Measurements from ENCODE around the gene SELENON.

SELENON gene, protein sequence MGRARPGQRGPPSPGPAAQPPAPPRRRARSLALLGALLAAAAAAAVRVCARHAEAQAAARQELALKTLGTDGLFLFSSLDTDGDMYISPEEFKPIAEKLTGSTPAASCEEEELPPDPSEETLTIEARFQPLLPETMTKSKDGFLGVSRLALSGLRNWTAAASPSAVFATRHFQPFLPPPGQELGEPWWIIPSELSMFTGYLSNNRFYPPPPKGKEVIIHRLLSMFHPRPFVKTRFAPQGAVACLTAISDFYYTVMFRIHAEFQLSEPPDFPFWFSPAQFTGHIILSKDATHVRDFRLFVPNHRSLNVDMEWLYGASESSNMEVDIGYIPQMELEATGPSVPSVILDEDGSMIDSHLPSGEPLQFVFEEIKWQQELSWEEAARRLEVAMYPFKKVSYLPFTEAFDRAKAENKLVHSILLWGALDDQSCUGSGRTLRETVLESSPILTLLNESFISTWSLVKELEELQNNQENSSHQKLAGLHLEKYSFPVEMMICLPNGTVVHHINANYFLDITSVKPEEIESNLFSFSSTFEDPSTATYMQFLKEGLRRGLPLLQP

DNA sequence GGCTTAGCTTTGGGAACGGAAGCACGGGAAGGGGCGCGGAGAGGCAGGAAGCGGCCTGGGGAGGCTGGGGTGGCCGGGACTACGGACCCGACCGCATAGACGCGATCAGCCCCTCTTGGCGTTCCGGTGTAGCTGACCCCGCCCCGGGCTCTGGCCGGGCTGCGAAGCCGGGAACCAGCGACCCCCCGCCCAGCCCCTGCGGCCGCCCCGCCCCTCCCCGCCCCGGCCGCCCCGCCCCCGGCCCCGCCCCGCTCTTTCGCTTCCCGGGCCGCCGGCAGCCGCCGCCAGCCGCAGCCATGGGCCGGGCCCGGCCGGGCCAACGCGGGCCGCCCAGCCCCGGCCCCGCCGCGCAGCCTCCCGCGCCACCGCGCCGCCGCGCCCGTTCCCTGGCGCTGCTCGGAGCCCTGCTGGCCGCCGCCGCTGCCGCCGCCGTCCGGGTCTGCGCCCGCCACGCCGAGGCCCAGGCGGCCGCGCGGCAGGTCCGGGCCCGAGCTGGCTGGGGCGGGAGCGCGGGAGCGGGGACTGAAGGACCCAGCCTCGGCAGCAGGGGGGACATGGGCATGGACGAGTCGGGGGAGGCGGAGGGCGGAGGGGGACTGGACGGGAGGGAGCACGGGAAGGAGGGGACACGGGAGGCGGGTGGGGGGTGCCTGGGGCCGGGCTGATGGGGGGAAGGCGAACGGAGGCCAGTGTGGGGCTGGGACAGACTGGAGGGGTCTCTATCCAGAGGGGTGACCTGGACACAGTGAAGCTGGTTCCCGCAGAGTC, at the start of gene SELENON:
Gene SELENON (plus strand): TSS at position 259 of the 768 bp plus-strand sequence. CDS start 38 bp downstream, at position 297.
- DNase-seq (ENCODE audit: low spot score) = peak; percentile 94

DNA sequence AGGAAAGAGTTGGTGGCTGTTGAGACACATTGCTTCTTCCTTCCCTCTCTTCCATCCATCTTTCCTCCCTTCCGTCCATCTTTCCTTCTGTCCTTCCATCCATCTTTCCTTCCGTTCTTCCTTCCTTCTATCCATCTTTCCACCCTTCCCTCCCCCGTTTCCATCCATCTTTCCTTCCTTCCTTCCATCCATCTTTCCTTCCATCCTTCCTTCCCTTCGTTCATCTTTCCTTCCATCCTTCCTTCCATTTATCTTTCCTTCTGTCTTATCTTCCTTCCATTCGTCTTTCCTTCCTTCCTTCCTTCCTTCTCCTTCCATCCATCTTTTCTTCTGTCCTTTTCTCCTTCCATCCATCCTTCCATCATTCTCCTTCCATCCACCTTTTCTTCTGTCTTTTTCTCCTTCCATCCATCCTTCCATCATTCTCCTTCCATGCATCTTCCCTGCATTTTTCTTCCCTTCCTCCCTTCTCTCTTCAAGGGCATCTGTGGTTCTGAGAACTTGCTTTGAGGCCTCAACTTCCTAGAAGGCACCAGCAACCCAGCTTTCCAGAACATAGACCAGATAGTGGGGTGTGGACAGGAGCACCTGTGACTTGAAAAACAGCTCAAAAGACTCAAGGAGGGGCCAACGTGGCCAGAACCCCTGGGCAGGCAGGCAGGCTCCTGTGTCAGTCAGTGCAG, 48.9 kb upstream of the SELENON start:
- DNase-seq (ENCODE audit: low spot score) = no peak

DNA sequence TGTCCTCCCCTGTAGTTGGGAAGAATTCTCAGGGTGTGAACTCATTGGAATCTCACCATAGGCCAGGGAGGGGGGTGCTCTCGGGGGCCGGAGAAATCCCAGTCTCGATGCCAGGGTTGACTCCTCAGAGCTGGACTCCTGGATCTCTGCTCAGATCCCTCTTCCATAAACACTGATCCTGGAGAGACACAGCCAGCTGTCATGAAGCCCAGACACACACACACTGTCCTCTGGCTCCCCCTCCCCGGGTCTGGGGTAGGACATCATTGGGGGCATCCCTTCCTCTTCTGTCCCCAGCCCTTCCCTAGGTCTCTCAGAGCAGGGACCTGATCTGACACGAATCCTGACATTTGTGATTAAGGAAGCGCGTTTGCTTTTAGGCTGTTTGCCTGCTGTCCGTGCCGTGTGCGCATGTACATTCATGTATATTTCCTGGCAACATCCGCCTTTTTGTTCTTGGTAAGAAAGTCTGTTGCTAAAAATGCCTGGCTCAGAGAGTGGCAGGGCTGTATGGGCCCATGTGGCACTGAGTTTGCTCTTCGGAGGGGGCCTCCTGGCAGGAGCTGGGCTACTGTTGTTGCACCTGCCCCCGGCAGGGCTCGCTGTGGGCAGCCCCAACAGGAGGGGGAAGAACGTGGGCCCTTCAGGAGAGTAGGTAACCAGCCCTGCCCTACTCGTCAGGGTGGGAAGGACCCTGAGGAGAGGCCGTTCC, 45.4 kb upstream of the SELENON start:
- no peak for DNase-seq (ENCODE audit: low spot score)

DNA sequence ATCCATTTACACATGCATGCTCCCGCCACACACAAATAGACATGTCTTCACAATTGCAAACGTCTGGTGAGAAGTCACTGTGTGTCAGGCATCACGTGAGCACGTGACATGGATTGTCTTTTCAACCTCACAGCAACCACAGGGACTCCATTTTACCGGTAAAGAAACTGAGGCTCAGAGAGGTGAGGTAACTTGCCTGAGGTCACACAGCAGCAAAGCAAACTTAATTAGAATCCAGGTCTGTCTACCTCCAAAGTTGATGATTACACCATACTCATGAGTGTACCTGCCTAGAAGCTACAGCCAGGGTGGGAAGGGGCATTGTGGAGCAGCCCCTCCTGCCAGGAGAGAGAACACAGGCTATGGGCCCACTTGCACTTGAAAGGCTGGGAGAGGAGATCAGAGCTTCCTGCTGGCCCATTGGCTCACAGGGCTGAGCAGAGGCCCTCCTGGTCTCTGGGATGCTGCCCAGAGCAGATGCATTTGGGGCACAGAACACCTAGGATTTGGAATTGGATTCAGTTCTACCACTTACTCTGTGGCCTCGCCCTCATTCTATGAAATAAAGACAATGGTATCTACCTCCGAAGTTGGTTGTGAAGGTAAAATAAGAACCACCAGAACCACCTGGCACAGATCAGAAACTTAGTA, 44.4 kb upstream of the SELENON start:
- DNase-seq (ENCODE audit: low spot score) = no peak

DNA sequence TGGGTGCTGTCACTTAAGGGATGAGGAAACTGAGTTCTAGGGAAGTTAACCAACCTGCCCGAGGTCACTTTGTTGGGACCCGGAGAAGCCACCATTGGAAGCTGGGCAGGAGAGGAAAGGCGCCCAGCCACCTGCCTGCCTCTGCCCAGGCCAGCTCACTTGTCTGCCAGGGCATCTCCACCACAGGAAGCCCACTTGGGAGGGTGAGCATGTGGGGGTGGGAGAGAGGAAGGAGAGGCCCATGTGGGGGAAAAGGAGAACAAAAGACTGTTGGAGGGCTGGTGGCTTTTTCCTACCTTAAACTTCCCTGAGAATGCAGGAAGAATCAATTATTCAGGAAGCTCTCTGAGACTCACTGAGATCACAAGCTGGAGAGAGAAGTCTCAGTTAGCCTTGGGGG, 43.8 kb upstream of the SELENON start:
- DNase-seq (ENCODE audit: low spot score) = no peak

DNA sequence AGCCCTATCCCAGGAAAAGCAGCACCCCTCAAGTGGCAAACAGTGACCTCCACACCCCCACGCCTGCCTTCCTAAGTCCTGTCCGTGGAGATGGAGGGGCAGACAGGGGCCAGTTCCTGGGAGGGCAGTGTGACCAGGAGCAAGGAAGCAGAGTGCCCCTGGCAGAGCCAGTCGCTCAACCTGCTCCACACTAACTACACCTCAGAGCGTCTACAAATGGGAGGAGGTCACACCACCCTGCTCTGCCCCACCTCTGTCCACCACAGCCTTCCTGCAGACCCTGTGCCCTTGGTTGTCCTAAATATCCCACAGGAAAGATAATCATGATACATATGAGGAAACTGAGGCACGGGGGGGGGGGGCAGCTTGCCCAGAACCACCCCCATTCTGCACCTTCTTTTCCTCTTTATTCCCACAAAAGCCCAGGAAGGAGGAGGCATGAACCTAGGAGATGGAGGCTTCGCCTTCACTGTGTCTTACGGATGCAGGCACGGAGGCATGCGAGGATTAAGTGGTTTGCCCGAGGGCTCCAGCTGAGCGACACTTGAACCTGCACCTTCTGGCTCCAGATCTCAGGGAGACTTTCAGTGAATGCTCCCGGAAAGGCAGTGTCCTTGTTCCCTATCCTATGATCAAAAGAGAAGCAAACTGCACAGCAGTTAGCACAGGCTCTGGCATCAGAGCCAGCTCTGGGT, 42.7 kb upstream of the SELENON start:
- DNase-seq (ENCODE audit: low spot score) = no peak

DNA sequence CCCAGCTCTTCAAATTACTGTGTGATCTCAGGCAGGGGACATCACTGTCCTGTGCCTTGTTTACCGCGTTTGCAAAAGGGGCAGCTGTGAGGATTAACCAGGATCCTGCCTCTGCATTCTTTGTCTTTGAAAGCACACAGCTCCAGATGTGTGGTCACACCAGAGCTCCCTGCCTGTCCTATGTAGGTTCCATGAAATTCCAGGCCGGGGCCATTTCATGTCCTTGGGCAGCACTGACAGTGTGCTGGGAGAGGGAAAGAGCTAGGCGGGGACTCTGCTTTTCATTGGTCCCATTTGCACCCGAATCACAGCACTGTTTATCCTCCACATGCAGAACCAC, 42.2 kb upstream of the SELENON start:
- no peak for DNase-seq (ENCODE audit: low spot score)

DNA sequence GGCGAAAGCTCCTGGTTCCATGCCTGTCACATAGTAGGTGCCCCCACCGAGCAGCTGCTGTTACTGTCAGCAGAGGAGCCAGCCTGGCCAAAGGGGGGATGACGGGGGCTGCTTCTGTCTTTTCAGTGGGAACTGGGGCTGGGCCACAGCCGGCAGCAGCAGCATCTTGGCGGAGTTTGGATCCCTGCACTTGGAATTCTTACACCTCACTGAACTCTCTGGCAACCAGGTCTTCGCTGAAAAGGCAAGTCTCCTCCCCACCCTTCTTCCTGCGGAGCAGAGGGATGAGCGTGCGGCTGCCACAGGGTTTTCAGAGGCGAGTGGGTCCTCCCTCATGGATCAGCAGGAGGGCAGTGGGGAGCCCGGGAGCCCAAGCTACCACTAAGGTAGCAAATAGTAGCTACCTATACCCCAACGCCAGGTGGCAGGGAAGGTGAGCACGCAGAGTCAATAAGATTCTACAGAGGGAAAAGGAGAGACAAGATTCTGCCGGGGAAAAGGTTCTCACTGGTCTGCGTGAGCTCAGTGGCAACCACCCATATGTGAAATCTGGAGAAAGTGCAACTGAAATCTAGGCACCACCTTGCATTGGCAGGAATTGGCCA, 41.4 kb upstream of the SELENON start:
- no peak for DNase-seq (ENCODE audit: low spot score)

DNA sequence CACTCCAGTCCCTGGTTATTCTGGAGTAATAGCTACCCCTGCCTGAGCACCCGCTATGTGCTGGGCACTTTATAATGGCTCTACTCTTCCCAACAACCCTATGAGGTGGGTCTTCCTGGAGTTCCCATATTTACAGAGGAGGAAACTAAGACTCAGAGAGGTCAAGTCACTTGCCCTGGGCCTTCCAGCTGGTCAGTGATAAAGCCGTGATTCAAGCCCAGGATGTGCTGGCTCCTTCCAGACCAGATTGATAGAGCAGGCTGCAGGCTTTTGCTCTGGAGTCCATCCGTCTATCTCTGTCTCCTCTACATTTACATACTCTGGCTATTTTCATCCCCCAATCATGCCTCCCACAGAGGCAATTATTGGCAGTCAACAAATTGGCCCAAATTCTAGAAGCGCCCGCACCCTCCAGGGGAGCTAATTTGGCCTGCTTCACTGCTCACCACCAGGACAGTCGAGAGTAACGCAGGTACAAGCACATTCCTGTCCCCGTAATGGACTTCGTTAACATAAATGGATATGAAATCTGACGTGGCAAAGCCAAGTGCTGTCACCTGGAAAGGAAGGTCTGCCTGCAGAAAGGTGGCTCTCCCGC, 39.8 kb upstream of the SELENON start:
- DNase-seq (ENCODE audit: low spot score) = no peak

DNA sequence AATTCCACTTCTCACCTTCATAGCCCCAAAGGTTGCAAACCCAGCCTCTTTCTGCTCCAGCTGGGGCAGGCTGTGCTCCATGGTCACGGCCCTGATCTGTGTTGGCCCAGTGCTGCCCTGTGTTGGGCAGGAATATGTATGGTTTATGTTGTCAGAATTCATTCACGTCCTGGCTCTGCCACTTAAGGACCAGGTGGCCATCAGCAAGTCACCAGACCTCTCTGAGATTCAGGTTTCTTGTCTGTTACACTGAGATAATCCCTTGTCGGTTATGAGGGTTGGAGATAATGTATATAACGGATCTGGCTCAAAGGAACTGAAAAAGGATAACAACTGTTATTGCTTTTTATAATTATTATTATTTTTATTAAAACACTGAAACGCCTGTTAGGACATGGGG, 39.1 kb upstream of the SELENON start:
- no peak for DNase-seq (ENCODE audit: low spot score)

DNA sequence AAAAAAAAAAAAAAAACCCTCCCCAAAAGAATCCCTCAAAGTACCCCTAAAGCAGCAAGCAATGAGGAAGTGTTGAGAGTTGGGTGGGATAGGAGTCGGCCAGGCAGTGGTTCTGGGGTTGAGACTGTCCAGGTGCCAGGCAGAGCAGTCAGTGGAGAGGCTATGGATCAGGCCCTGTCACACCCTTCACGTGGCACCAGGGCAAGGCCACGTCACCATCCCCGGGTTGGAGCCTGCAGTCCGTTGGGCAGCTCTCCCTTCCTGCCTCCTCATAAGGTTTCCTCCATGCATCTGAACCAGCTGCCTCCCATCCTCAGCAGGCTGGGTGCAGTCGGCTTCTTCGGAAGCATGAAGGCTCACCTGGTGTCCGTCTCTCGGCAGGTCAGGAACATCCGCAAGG, 36.5 kb upstream of the SELENON start:
- DNase-seq (ENCODE audit: low spot score) = no peak

DNA sequence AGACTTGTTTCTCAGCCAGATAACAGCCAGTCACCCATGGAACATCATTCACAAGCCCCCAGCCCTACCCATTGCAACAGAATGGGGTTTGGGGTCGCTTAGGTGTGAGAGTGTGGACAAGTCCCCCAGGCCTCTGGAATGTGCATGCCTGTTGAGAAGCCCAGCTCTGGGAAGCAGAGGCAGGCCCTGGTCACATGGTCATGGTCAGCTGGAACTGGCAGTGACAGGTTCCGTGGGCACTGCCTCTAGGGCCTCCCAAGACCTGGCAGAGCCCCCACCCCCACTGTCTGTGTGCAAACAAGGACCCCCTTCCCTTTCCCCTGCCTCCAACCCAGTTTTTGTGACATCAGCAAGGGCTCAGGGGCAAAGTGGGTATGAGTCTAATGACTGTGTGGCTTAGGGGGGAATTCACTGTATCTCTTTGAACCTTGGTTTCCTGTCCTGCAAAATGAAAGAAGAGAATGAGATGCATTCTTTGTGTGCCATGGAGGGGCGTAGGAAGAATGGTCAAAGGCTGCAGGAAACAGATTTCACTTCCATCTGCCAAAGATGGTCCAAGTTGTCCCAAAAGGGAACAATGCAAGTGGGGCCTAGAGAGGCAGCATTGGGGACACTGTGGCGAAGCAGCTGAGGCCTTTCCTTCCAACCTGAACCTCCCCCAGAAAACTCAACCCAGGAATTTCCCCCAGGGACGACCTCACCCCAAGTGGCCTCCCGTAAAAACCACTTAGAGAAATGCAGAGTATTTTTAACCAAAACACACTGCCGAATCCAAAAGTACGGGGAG, 34.7 kb upstream of the SELENON start:
- no peak for DNase-seq (ENCODE audit: low spot score)

DNA sequence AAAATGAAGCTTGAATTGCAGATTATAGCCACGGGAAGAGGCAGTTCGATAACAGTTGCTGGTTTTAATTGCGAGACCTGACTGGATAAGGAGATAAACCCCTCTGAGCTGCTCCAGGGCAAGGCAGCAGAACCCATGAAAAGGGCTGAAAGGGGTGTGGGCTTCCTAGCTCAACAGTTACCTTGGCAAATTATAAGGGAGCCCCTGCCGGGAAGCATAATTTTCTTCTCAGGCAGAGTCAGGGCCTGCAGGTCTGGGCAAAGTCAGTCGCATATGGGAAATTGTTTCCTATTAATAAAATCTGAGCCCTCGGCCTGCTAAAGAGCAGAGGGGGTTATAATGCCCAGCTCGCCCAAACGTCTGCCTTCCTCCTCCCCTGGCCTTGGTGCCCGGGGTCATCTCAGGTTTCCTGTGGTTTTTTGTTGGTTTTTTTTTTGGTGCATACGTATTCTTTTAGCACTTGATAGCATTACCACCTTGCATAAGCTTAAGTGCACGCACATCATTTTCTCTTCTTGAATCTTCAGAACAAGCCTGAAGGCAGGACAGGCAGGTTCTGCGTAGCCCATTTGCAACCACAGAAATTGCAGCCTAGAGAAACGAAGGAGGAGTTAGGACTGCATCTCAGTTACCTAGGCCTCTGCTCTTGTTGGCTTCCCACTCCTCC, 33.9 kb upstream of the SELENON start:
- DNase-seq (ENCODE audit: low spot score) = no peak

DNA sequence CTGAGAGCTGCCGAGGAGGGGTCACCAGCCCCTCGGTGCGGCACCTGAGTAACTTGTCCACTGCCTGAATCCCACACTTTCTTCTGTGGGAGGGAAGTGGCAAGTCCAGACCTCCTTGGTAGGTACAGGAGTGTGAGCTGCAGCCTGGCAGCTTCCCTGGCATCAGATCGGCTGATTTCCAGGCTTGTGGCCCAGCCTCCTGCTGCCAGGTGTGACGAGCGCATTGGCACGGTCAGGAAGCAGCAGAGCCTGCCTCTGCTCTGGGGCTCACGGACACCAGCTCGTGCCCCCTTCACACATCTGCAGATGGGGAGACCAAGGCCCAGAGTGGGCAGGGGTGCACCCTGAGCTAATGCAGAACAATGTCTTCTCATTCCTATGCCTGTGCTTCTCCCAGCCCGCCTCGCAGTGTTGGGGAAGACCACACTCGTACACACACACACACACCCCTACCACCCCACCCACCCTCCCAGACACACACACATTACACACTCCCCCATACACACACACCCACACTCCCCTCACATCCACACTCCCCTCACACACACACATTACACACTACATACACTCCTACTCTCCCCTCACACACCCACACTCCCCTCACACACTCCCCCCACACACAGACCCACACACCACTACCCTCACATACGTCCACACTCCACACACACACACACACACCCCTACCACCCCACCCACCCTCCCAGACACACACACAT, 33.1 kb upstream of the SELENON start:
- DNase-seq (ENCODE audit: low spot score) = no peak

DNA sequence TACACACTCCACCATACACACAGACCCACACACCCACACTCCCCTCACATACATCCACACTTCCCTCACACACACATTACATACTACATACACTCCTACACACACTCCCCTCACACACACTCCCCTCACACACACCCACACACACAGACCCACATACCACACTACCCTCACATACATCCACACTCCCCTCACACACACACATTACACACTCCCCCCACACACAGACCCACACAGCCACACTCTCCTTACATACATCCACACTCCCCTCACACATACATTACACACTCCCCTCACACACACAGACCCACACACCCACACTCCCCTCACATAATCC, 32.6 kb upstream of the SELENON start:
- no peak for DNase-seq (ENCODE audit: low spot score)

DNA sequence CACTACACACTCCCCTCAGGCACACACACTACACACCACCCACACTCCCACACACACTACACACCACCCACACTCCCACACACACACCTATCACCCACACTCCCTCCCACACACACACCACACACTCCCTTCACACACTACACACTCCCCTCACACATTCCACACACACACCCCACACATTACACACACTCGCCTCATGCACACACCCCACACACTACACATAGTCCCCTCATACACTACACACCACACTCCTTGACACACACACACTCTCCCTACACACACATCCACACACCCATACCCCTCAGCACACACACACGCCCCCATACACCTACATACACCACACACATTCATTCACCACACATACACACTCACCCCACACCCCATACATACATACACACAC, 31.0 kb upstream of the SELENON start:
- DNase-seq (ENCODE audit: low spot score) = no peak

DNA sequence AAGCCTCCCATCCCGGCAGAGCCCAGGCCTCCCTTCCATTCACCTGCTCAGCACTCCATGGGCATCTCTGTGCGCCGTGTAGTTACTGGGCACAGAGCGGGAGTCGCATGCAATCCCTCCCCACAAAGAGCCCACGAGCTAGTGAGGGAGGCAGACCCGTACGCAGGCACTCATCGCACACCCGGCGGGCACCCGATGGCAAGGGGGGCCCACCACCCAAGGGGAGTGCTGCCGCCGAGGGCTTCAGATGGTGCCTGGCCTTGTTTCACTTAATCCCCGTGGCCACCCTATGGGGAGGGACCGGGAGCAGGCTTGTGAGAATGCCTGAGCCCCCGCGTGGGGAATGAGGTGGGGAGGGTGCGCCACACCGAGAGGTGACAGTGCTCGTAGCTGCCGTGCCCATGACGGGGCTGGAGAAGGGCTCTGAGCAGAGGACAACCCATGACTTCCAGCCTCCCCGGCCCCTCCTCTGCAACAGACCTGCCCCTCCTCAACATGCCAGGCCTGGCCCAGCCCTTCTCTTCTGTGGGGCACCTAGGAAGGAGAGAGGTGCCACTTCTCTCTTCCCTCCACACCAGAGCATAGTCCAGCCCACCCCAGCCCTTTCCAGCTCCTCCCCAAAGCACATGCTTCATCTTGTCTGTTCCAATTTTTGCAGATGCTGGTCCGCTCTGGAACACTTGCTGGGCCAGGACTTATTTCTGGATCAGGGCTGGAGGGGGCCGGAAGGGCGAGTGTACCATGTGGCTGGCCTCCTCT, 30.2 kb upstream of the SELENON start:
- DNase-seq (ENCODE audit: low spot score) = no peak

Measured in GM03348 (cell line).